ENCODE data around the gene SCAF1.

The SCAF1 gene

DNA sequence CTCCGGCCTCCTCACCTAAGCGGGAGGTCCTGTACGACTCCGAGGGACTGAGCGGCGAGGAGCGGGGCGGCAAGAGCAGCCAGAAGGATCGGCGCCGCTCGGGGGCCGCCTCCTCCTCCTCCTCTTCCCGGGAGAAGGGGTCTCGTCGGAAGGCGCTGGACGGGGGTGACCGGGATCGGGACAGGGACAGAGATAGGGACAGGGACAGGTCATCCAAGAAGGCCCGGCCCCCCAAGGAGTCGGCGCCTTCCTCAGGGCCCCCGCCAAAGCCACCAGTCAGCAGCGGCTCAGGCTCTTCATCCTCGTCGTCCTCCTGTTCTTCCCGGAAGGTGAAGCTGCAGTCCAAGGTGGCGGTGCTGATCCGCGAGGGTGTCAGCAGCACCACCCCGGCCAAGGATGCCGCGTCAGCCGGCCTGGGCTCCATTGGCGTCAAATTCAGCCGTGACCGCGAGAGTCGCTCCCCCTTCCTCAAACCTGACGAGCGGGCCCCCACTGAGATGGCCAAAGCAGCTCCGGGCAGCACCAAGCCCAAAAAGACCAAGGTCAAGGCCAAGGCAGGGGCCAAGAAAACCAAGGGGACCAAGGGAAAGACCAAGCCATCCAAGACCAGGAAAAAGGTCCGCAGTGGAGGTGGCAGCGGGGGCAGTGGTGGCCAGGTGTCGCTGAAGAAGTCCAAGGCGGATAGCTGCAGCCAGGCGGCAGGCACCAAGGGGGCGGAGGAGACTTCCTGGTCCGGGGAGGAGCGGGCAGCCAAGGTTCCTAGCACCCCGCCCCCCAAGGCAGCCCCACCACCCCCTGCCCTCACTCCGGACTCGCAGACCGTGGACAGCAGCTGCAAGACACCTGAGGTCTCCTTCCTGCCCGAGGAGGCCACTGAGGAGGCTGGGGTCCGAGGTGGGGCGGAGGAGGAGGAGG is 10.8 kb downstream of the SCAF1 start:
- no peak overlapping the region for H3K27ac ChIP-seq

GRCh38 chr19:49653466-49653806 is 11.4 kb downstream of the SCAF1 start:
- no peak for TF ChIP-seq CTCF (conservative IDR thresholded peaks at IDR 0.05)
- no peak overlapping the region for H3K27ac ChIP-seq

More for the DNA sequence above, 10.8 kb downstream of the SCAF1 start:
- TF ChIP-seq CTCF (conservative IDR thresholded peaks at IDR 0.05): no peak

DNA sequence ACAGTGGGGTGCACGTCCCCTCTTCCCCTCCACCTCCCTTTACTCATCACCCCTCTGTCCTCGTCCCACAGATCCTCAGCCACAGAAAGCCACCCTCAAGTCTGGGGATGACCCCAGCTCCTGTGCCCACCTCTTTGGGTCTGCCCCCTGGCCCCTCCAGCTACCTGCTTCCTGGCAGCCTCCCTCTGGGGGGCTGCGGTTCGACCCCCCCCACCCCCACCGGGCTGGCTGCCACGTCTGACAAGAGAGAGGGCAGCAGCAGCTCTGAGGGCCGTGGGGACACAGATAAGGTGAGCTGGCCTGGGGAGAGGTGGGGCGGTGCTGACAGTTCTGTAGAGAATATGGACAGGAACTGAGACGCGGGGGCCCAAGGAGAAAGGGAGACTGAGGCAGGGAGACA is 12.6 kb downstream of the SCAF1 start:
- H3K27ac ChIP-seq: no peak overlapping the region
- TF ChIP-seq CTCF (conservative IDR thresholded peaks at IDR 0.05): no peak

- no peak for TF ChIP-seq CTCF (conservative IDR thresholded peaks at IDR 0.05)
Observed at GRCh38 chr19:49655570-49656455, 13.8 kb downstream of the SCAF1 start.

DNA sequence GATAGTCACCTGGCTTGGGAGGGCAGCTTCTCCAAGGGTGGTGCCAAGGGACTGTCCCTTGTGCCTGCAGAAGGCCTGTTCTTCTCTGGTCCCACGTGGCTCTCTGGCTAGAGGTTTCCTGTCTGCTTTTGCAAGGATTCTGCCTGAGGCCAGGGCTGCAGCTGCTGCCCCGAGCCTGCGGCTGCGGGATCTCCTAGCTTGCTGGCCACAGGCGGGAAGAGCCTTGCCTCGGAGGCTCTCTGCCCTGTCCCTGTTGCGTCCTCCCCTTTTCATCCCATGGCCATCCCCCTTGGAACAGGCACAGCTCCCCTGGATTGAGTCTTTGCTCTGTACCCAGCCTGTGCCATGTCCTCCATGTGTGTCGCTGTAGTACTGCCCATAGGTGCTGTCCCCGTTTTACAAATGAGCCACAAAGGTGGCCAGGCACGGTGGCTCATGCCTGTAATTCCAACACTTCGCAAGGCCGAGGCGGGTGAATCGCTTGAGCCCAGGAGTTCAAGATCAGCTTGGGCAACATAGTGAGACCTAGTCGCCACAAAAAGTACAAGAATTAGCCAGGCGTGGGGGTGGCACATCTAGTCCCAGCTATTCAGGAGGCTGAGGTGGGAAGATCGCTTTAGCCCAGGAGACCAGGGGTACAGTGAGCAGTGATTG is 14.6 kb downstream of the SCAF1 start:
- no peak overlapping the region for H3K27ac ChIP-seq
- no peak for TF ChIP-seq CTCF (conservative IDR thresholded peaks at IDR 0.05)

More at GRCh38 chr19:49655570-49656455, 13.8 kb downstream of the SCAF1 start:
- H3K27ac ChIP-seq: no peak overlapping the region

- no peak overlapping the region for H3K27ac ChIP-seq
- TF ChIP-seq CTCF (conservative IDR thresholded peaks at IDR 0.05): no peak
Observed at GRCh38 chr19:49657493-49658138, 15.6 kb downstream of the SCAF1 start.

Measured in VCaP (cell line).